SK-N-SH (cell line): Measurements from ENCODE around the gene LIAS. TPM values are rescaled to one million over a fixed set of nuclear protein-coding genes. Genes with fewer than 3 reads are reported as not detected.
"Not testable (repeated sequence)": the region's sequence is repeated elsewhere in the genome, so short reads cannot be mapped to it uniquely, and the experiment has no call there.

Experiments used
- CTCF ChIA-PET: fragments of 300-600, 350-600 bp; formaldehyde crosslinking; extraction: SDS; loops from one replicate; lab custom pipeline; 2021; lab: Yijun Ruan, JAX
- POLR2A ChIA-PET: fragments of 350-600 bp; sonication (Branson Sonifier 250); formaldehyde crosslinking; extraction: SDS; loops from one replicate; lab custom pipeline; 2020; ENCODE audit warnings: antibody characterized with exemption, inconsistent platforms; lab: Yijun Ruan, JAX
- DNase-seq: peaks from one replicate; pipeline ENCODE4 v3.0.0; 2012
- H2AFZ ChIP-seq: fragments of 200-600 bp; sonication (generic); 2 replicates; pipeline ENCODE4 v1.8.1; 2016; ENCODE audit warnings: antibody characterized with exemption, mild to moderate bottlenecking, low read depth
- H3F3A ChIP-seq: fragments of 200-600 bp; sonication (generic); replicated peaks from 2 replicates; pipeline ENCODE3; 2016; ENCODE audit warnings: antibody characterized with exemption, mild to moderate bottlenecking; ENCODE audit not compliant: insufficient read depth
- H3K27ac ChIP-seq, 2 experiments: fragments of 200-500 bp in 1 of 2; fragments of 200-600 bp in 1 of 2; sonication (Bioruptor generic) in 1 of 2; sonication (generic), shearing (Covaris generic) in 1 of 2; 2 replicates each; pipeline versions ENCODE4 v1.5.1 to v1.6.1; 2014 to 2016; ENCODE audit warnings: low read depth in 2 of 2, inconsistent platforms in 1 of 2, low read length in 1 of 2, mild to moderate bottlenecking in 1 of 2, mixed read lengths in 1 of 2
- H3K27me3 ChIP-seq: fragments of 200-600 bp; sonication (generic), shearing (Covaris generic); 2 replicates; pipeline ENCODE4 v1.6.1; 2016; ENCODE audit warnings: mixed run types; ENCODE audit not compliant: insufficient read depth
- H3K36me3 ChIP-seq, 2 experiments: fragments of 200-500 bp in 1 of 2; fragments of 200-600 bp in 1 of 2; sonication (Bioruptor generic) in 1 of 2; sonication (generic) in 1 of 2; replicated peaks in 1 of 2; 2 replicates each; pipeline versions ENCODE3 to v1.5.1; 2014 to 2016; ENCODE audit warnings: low read length in 1 of 2, mild to moderate bottlenecking in 1 of 2; ENCODE audit not compliant: insufficient read depth in 2 of 2, control insufficient read depth in 1 of 2
- H3K4me1 ChIP-seq, 2 experiments: fragments of 200-500 bp in 1 of 2; fragments of 200-600 bp in 1 of 2; sonication (Bioruptor generic) in 1 of 2; sonication (generic), shearing (Covaris generic) in 1 of 2; 2 replicates each; pipeline versions ENCODE4 v1.5.1 to v1.6.1; 2014 to 2016; ENCODE audit warnings: low read depth in 1 of 2, low read length in 1 of 2, mixed run types in 1 of 2; ENCODE audit not compliant: insufficient read depth in 2 of 2, control insufficient read depth in 1 of 2
- H3K4me2 ChIP-seq: fragments of 200-600 bp; sonication (generic), shearing (Covaris generic); 2 replicates; pipeline ENCODE4 v1.6.1; 2017; ENCODE audit warnings: mixed run types
- H3K4me3 ChIP-seq, 2 experiments: fragments of 200-500 bp in 1 of 2; fragments of 200-600 bp in 1 of 2; sonication (Bioruptor generic) in 1 of 2; sonication (generic), shearing (Covaris generic) in 1 of 2; 2 replicates each; pipeline versions ENCODE4 v1.5.1 to v1.8.1; 2014 to 2016; ENCODE audit warnings: low read depth in 2 of 2, inconsistent platforms in 1 of 2, low read length in 1 of 2, mild to moderate bottlenecking in 1 of 2, mixed read lengths in 1 of 2, moderate library complexity in 1 of 2
- H3K79me2 ChIP-seq: fragments of 200-600 bp; sonication (generic); 2 replicates; pipeline ENCODE4 v1.8.1; 2017; ENCODE audit warnings: mild to moderate bottlenecking; ENCODE audit not compliant: insufficient read depth
- H3K9ac ChIP-seq: fragments of 200-600 bp; sonication (generic); 2 replicates; pipeline ENCODE4 v1.6.1; 2017; ENCODE audit warnings: mixed run types
- H3K9me2 ChIP-seq: fragments of 200-600 bp; sonication (generic); 2 replicates; pipeline ENCODE4 v1.6.1; 2017; ENCODE audit warnings: mixed run types
- H3K9me3 ChIP-seq: fragments of 200-600 bp; sonication (generic); 2 replicates; pipeline ENCODE4 v1.6.1; 2017; ENCODE audit warnings: mixed run types, mild to moderate bottlenecking, moderate library complexity
- H4K20me1 ChIP-seq: fragments of 200-600 bp; sonication (generic); 2 replicates; pipeline ENCODE4 v1.6.1; 2017; ENCODE audit warnings: mild to moderate bottlenecking, mixed run types; ENCODE audit not compliant: insufficient read depth
- CHD2 ChIP-seq: fragments of 150-350 bp; IDR thresholded peaks from 2 replicates; pipeline ENCODE4 v1.6.1; 2018; ENCODE audit warnings: low read length; ENCODE audit not compliant: partially characterized antibody
- ELF1 ChIP-seq: IDR thresholded peaks from 2 replicates; pipeline ENCODE4 v1.4.0; 2012
- EP300 ChIP-seq, 2 experiments: IDR thresholded peaks; 2 replicates each; pipeline versions ENCODE4 v1.4.0 to v1.6.1; 2012; ENCODE audit warnings: borderline replicate concordance in 1 of 2, low read depth in 1 of 2, low read length in 1 of 2
- FOSL2 ChIP-seq: IDR thresholded peaks from 2 replicates; pipeline ENCODE4 v1.4.0; 2012; ENCODE audit warnings: low read depth, mild to moderate bottlenecking, moderate library complexity, borderline replicate concordance
- FOXJ3 ChIP-seq: sonication (generic); formaldehyde crosslinking; IDR thresholded peaks from 2 replicates; pipeline ENCODE4 v1.5.1; 2020; ENCODE audit warnings: mild to moderate bottlenecking, missing genetic modification reagents
- FOXM1 ChIP-seq: IDR thresholded peaks from 2 replicates; pipeline ENCODE4 v1.4.0; 2012; ENCODE audit warnings: low read depth, mild to moderate bottlenecking
- GABPA ChIP-seq: IDR thresholded peaks from 2 replicates; pipeline ENCODE4 v1.4.0; 2012; ENCODE audit warnings: low read depth, mild to moderate bottlenecking
- JUND ChIP-seq: IDR thresholded peaks from 2 replicates; pipeline ENCODE4 v1.4.0; 2012
- NRF1 ChIP-seq: IDR thresholded peaks from 2 replicates; pipeline ENCODE4 v1.6.1; 2012; ENCODE audit warnings: low read depth, mild to moderate bottlenecking, low read length
- POLR2AphosphoS5 ChIP-seq: IDR thresholded peaks from 2 replicates; pipeline ENCODE4 v1.6.1; 2012; ENCODE audit warnings: low read depth, low read length
- RCOR1 ChIP-seq: fragments of 150-350 bp; IDR thresholded peaks from 2 replicates; pipeline ENCODE4 v1.6.1; 2017; ENCODE audit warnings: antibody characterized with exemption, low read length
- RXRA ChIP-seq: IDR thresholded peaks from 2 replicates; pipeline ENCODE4 v1.4.0; 2012; ENCODE audit warnings: low read depth, mild to moderate bottlenecking, borderline replicate concordance
- SMC3 ChIP-seq: IDR thresholded peaks from 2 replicates; pipeline ENCODE4 v1.6.1; 2012; ENCODE audit warnings: low read depth, low read length, improper control_type of control experiment
- TAF1 ChIP-seq: IDR thresholded peaks from 2 replicates; pipeline ENCODE4 v1.6.1; 2012; ENCODE audit warnings: low read depth, mild to moderate bottlenecking, low read length, moderate library complexity, borderline replicate concordance
- TCF12 ChIP-seq: IDR thresholded peaks from 2 replicates; pipeline ENCODE4 v1.4.0; 2012
- TEAD4 ChIP-seq: IDR thresholded peaks from 2 replicates; pipeline ENCODE4 v1.4.0; 2012; ENCODE audit warnings: mild to moderate bottlenecking, borderline replicate concordance; ENCODE audit not compliant: insufficient read depth
- WGBS: methylation state at CpG from one replicate; pipeline ENCODE4 v1.1.6; 2017; ENCODE audit warnings: low lambda C conversion rate; 5-methylcytosine and 5-hydroxymethylcytosine counted together
- polyA plus RNA-seq, 3 experiments: library from polyadenylated mRNA; depleted of rRNA; stranded (reverse); fragments of >200 nt; gene quantifications; 2 replicates each; pipeline ENCODE4 v1.2.3, GENCODE V29; 2012
- TF ChIP-seq, protein P1 (sequence below): IDR thresholded peaks from 2 replicates; pipeline ENCODE4; 2012
- TF ChIP-seq, protein P2 (sequence below): IDR thresholded peaks from 2 replicates; pipeline ENCODE4 v1.6.1; 2012; ENCODE audit warnings: mild to moderate bottlenecking, low read depth, low read length, moderate library complexity
- TF ChIP-seq, protein P3 (sequence below): fragments of 150-350 bp; IDR thresholded peaks from 2 replicates; pipeline ENCODE4 v1.6.1; 2017; ENCODE audit warnings: antibody characterized with exemption, low read length, low read depth, borderline replicate concordance
- TF ChIP-seq, protein P4 (sequence below): fragments of 150-350 bp; IDR thresholded peaks from 2 replicates; pipeline ENCODE4 v1.6.1; 2016; ENCODE audit warnings: mild to moderate bottlenecking, low read depth, low read length

Gene LIAS
- polyA plus RNA-seq, 1 of the 3 experiments (the other 2 are of a cell fraction), result 9.2 TPM

DNA sequence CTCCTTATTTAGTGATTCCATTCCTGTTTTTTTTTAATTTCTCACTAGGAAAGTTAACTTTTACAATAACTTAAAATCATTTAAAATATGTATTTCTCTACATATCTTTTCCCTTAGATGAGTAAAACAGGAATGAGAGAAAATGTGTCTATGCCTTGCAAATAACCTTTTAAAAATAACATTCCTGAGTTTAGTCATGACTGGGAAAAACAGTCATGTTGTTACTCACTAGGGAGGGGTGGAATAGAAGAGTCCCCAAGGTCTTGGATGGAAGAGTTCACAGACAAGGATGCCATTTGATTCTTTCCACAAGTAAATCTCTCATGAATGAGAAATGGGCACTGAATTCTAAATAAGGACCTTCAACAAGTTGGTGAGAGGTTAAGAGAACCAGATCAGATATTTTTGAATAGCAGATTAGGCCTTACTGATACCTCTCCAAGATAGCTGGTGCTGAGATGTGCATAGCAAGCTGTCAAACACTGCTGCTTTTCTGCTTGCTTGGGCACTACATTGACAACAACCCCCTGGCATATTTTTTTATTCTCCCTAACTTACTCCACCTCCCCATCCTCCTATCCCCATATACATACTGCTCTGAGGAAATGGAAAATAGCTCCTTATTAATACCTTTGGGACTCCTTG lies 43.3 kb downstream of the LIAS start:
- Histone ChIP-seq H2AFZ (no peak overlapping the region), H3K4me2 (peak overlapping the region; percentile 55; the same call in 1 of the 2 replicates), H3K36me3 (peaks cover 59 to 86% of the 10 kb centered on the region in 2 experiments), H3K79me2 (peaks cover 22% of the 10 kb centered on the region; the same call in 1 of the 2 replicates), H3K9me3 (no peaks in the 10 kb centered on the region), H3K4me1 (peaks cover 0 to 22% of the 10 kb centered on the region in 2 experiments; a peak in 2 of 4 replicates), H3K27me3 (no peaks in the 10 kb centered on the region), H3K27ac (peak overlapping the region in 1 of 2 experiments; percentile 96; a peak in 2 of 4 replicates), H3F3A (peaks cover 61% of the 10 kb centered on the region), H4K20me1 (no peaks in the 10 kb centered on the region; the same call in 1 of the 2 replicates), H3K9ac (peak overlapping the region; percentile 56; the same call in 1 of the 2 replicates), H3K9me2 (no peaks in the 10 kb centered on the region), H3K4me3 (no peak overlapping the region)
- ChIA-PET POLR2A (no interaction called here), CTCF (no interaction called here)
- no peak for DNase-seq
- TF ChIP-seq RXRA (peak; percentile 75; the same call in 1 of the 2 replicates), NRF1 (no peak), POLR2AphosphoS5 (no peak), FOXM1 (peak; percentile 35; the same call in 1 of the 2 replicates), JUND (peak; percentile 61), ELF1 (no peak), GABPA (no peak), TAF1 (no peak), FOXJ3 (CRISPR knock-in tag) (no peak), TCF12 (peak; percentile 58; the same call in 1 of the 2 replicates), SMC3 (no peak), FOSL2 (peak; percentile 74), EP300 (IDR thresholded peaks at IDR 0.05; ENCODE audit: borderline replicate concordance in 1 of 2, low read depth in 1 of 2, low read length in 1 of 2) (peak in 1 of 2 experiments; percentile 34; a peak in 1 of 4 replicates), CHD2 (no peak), RCOR1 (no peak), TEAD4 (peak; percentile 41; the same call in 1 of the 2 replicates)
- TF ChIP-seq, protein P1, sequence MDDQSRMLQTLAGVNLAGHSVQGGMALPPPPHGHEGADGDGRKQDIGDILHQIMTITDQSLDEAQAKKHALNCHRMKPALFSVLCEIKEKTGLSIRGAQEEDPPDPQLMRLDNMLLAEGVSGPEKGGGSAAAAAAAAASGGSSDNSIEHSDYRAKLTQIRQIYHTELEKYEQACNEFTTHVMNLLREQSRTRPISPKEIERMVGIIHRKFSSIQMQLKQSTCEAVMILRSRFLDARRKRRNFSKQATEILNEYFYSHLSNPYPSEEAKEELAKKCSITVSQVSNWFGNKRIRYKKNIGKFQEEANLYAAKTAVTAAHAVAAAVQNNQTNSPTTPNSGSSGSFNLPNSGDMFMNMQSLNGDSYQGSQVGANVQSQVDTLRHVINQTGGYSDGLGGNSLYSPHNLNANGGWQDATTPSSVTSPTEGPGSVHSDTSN, result 0 out of 2 replicates have a peak, but pooled peaks have one; percentile 23
- TF ChIP-seq, protein P2, sequence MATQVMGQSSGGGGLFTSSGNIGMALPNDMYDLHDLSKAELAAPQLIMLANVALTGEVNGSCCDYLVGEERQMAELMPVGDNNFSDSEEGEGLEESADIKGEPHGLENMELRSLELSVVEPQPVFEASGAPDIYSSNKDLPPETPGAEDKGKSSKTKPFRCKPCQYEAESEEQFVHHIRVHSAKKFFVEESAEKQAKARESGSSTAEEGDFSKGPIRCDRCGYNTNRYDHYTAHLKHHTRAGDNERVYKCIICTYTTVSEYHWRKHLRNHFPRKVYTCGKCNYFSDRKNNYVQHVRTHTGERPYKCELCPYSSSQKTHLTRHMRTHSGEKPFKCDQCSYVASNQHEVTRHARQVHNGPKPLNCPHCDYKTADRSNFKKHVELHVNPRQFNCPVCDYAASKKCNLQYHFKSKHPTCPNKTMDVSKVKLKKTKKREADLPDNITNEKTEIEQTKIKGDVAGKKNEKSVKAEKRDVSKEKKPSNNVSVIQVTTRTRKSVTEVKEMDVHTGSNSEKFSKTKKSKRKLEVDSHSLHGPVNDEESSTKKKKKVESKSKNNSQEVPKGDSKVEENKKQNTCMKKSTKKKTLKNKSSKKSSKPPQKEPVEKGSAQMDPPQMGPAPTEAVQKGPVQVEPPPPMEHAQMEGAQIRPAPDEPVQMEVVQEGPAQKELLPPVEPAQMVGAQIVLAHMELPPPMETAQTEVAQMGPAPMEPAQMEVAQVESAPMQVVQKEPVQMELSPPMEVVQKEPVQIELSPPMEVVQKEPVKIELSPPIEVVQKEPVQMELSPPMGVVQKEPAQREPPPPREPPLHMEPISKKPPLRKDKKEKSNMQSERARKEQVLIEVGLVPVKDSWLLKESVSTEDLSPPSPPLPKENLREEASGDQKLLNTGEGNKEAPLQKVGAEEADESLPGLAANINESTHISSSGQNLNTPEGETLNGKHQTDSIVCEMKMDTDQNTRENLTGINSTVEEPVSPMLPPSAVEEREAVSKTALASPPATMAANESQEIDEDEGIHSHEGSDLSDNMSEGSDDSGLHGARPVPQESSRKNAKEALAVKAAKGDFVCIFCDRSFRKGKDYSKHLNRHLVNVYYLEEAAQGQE, result no peak
- TF ChIP-seq, protein P3, sequence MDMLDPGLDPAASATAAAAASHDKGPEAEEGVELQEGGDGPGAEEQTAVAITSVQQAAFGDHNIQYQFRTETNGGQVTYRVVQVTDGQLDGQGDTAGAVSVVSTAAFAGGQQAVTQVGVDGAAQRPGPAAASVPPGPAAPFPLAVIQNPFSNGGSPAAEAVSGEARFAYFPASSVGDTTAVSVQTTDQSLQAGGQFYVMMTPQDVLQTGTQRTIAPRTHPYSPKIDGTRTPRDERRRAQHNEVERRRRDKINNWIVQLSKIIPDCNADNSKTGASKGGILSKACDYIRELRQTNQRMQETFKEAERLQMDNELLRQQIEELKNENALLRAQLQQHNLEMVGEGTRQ, result no peak
- TF ChIP-seq, protein P4, sequence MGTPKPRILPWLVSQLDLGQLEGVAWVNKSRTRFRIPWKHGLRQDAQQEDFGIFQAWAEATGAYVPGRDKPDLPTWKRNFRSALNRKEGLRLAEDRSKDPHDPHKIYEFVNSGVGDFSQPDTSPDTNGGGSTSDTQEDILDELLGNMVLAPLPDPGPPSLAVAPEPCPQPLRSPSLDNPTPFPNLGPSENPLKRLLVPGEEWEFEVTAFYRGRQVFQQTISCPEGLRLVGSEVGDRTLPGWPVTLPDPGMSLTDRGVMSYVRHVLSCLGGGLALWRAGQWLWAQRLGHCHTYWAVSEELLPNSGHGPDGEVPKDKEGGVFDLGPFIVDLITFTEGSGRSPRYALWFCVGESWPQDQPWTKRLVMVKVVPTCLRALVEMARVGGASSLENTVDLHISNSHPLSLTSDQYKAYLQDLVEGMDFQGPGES, result no peak
- TF ChIP-seq, all 33 proteins: peak for 8

DNA sequence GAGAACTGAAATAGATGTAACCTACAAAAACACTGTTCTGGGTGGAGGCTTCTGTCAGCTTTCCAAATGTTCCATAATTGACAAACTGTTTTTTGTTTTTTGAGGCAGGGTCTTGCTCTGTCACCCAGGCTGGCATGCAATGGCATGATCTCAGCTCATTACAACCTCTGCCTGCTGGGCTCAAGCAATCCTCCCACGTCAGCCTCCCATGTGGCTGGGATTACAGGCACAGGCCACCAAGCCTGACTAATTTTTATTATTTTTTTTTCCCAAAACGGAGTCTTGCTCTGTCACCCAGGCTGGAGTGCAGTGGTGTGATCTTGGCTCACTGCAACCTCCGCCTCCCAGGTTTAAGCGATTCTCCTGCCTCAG lies 43.8 kb downstream of the LIAS start:
- H4K20me1 ChIP-seq, DNase-seq, H3K9me3 ChIP-seq, H3K27me3 ChIP-seq, CTCF ChIA-PET, H3K9me2 ChIP-seq, H3K4me3 ChIP-seq, H2AFZ ChIP-seq, POLR2A ChIA-PET: not testable (repeated sequence)
- Histone ChIP-seq H3F3A (peaks cover 61% of the 10 kb centered on the region), H3K79me2 (peaks cover 27% of the 10 kb centered on the region; the same call in 1 of the 2 replicates), H3K4me1 (peaks cover 0 to 22% of the 10 kb centered on the region in 2 experiments; a peak in 2 of 4 replicates), H3K9ac (peak overlapping the region; percentile 25; the same call in 1 of the 2 replicates), H3K36me3 (peaks cover 60 to 86% of the 10 kb centered on the region in 2 experiments), H3K4me2 (peak overlapping the region; percentile 15; the same call in 1 of the 2 replicates), H3K27ac (peak overlapping the region in 1 of 2 experiments; percentile 96; a peak in 2 of 4 replicates)
- 85% methylated on average over 4 of the region's 4 CpGs for WGBS
